Adipocyte (in vitro differentiated cells): Measurements from ENCODE around the gene BTF3L4.
"Not testable (repeated sequence)": the region's sequence is repeated elsewhere in the genome, so short reads cannot be mapped to it uniquely, and the experiment has no call there.

Experiments
- DNase-seq: peaks from one replicate; pipeline ENCODE4 v3.0.0-alpha.2; 2015; ENCODE audit warnings: low read depth
- H3K27me3 ChIP-seq: replicated peaks from 2 replicates; pipeline ENCODE4 v1.7.0; 2013; ENCODE audit warnings: mild to moderate bottlenecking, low read length, moderate library complexity; ENCODE audit not compliant: control insufficient read depth, insufficient read depth
- H3K36me3 ChIP-seq: 2 replicates; pipeline ENCODE4 v1.7.0; 2013; ENCODE audit warnings: low read length, mild to moderate bottlenecking, moderate library complexity; ENCODE audit not compliant: control insufficient read depth, insufficient read depth, severe bottlenecking
- H3K4me1 ChIP-seq: 2 replicates; pipeline ENCODE4 v1.7.0; 2013; ENCODE audit warnings: mild to moderate bottlenecking, low read length, moderate library complexity; ENCODE audit not compliant: control insufficient read depth, insufficient read depth
- H3K4me3 ChIP-seq: 2 replicates; pipeline ENCODE4 v1.7.0; 2013; ENCODE audit warnings: mild to moderate bottlenecking, low read length, moderate library complexity
- H3K9ac ChIP-seq: 2 replicates; pipeline ENCODE4 v1.7.0; 2013; ENCODE audit warnings: mild to moderate bottlenecking, low read length, moderate library complexity
- H3K9me3 ChIP-seq: 2 replicates; pipeline ENCODE4 v1.7.0; 2013; ENCODE audit warnings: mild to moderate bottlenecking, low read length, moderate library complexity; ENCODE audit not compliant: control insufficient read depth

Gene BTF3L4

GRCh38 chr1:52034050-52034384 lies 22.1 kb upstream of the BTF3L4 start:
- peak overlapping the region; percentile 95 for H3K9ac ChIP-seq
- peaks cover 4% of the 10 kb centered on the region for H3K36me3 ChIP-seq
- H3K4me3 ChIP-seq = peak overlapping the region; percentile 97
- H3K9me3 ChIP-seq = no peaks in the 10 kb centered on the region
- H3K27me3 ChIP-seq = no peaks in the 10 kb centered on the region
- no peak for DNase-seq
- peaks cover 34% of the 10 kb centered on the region for H3K4me1 ChIP-seq

GRCh38 chr1:52037402-52037814 lies 18.7 kb upstream of the BTF3L4 start:
- Histone ChIP-seq H3K27me3 (no peaks in the 10 kb centered on the region), H3K9ac (no peak overlapping the region), H3K4me3 (no peak overlapping the region), H3K4me1 (peaks cover 14% of the 10 kb centered on the region), H3K9me3 (no peaks in the 10 kb centered on the region), H3K36me3 (peaks cover 22% of the 10 kb centered on the region)
- peak; percentile 49 for DNase-seq

- Histone ChIP-seq H3K27me3 (no peaks in the 10 kb centered on the region), H3K4me3 (no peak overlapping the region), H3K36me3 (peaks cover 22% of the 10 kb centered on the region), H3K9ac (no peak overlapping the region), H3K4me1 (peaks cover 11% of the 10 kb centered on the region), H3K9me3 (no peaks in the 10 kb centered on the region)
- no peak for DNase-seq
Observed at GRCh38 chr1:52037909-52038308, 18.2 kb upstream of the BTF3L4 start.

GRCh38 chr1:52041551-52042185 lies 14.4 kb upstream of the BTF3L4 start:
- Histone ChIP-seq H3K36me3 (peaks cover 25% of the 10 kb centered on the region), H3K9me3 (no peaks in the 10 kb centered on the region), H3K27me3 (no peaks in the 10 kb centered on the region), H3K4me1 (peaks cover 6% of the 10 kb centered on the region), H3K9ac (no peak overlapping the region), H3K4me3 (no peak overlapping the region)
- no peak for DNase-seq

- H3K4me1 ChIP-seq = no peaks in the 10 kb centered on the region
- H3K27me3 ChIP-seq = no peaks in the 10 kb centered on the region
- peaks cover 4% of the 10 kb centered on the region for H3K9me3 ChIP-seq
- no peak for DNase-seq
- H3K4me3 ChIP-seq = no peak overlapping the region
- H3K36me3 ChIP-seq = peaks cover 17% of the 10 kb centered on the region
- no peak overlapping the region for H3K9ac ChIP-seq
Observed at GRCh38 chr1:52045236-52045635, 10.9 kb upstream of the BTF3L4 start.

- not testable (repeated sequence) for H3K9me3 ChIP-seq, DNase-seq, H3K4me1 ChIP-seq, H3K9ac ChIP-seq, H3K4me3 ChIP-seq, H3K27me3 ChIP-seq
- H3K36me3 ChIP-seq = peaks cover 12% of the 10 kb centered on the region
Observed at GRCh38 chr1:52045666-52046195, 10.4 kb upstream of the BTF3L4 start.

- H3K9ac ChIP-seq, H3K9me3 ChIP-seq, DNase-seq, H3K27me3 ChIP-seq, H3K4me3 ChIP-seq: not testable (repeated sequence)
- H3K4me1 ChIP-seq = peaks cover 16% of the 10 kb centered on the region
- H3K36me3 ChIP-seq = peaks cover 15% of the 10 kb centered on the region
Observed at GRCh38 chr1:52049337-52049736, 6.8 kb upstream of the BTF3L4 start.

GRCh38 chr1:52053862-52054261 lies 2.2 kb upstream of the BTF3L4 start:
- no peaks in the 10 kb centered on the region for H3K27me3 ChIP-seq
- H3K36me3 ChIP-seq = peaks cover 10% of the 10 kb centered on the region
- peak overlapping the region; percentile 97 for H3K4me3 ChIP-seq
- H3K9ac ChIP-seq = peak overlapping the region; percentile 94
- peaks cover 39% of the 10 kb centered on the region for H3K4me1 ChIP-seq
- no peaks in the 10 kb centered on the region for H3K9me3 ChIP-seq
- no peak for DNase-seq

GRCh38 chr1:52054496-52055065 lies 1.5 kb upstream of the BTF3L4 start:
- Histone ChIP-seq H3K9ac (peak overlapping the region; percentile 94), H3K36me3 (peaks cover 10% of the 10 kb centered on the region), H3K27me3 (no peaks in the 10 kb centered on the region), H3K4me1 (peaks cover 47% of the 10 kb centered on the region), H3K9me3 (no peaks in the 10 kb centered on the region), H3K4me3 (peak overlapping the region; percentile 97)
- no peak for DNase-seq

GRCh38 chr1:52055066-52055865 lies 829 bp upstream of the BTF3L4 start, which contains the start of gene TXNDC12:
Gene TXNDC12 (minus strand): TSS chr1:52055191. CDS start chr1:52055096, 95 bp downstream.
- DNase-seq = peak; percentile 96
- Histone ChIP-seq H3K27me3 (no peaks in the 10 kb centered on the region), H3K9ac (peak within 1 kb of the TSS; percentile 94), H3K9me3 (no peaks in the 10 kb centered on the region), H3K36me3 (peaks cover 15% of the 10 kb centered on the region), H3K4me1 (peaks cover 49% of the 10 kb centered on the region), H3K4me3 (peak within 1 kb of the TSS; percentile 97)

- H3K9ac ChIP-seq = peak overlapping the region; percentile 94
- peaks cover 45% of the 10 kb centered on the region for H3K4me1 ChIP-seq
- H3K27me3 ChIP-seq = no peaks in the 10 kb centered on the region
- peak overlapping the region; percentile 97 for H3K4me3 ChIP-seq
- peaks cover 20% of the 10 kb centered on the region for H3K36me3 ChIP-seq
- no peak for DNase-seq
- no peaks in the 10 kb centered on the region for H3K9me3 ChIP-seq
Observed at GRCh38 chr1:52055866-52056162, 281 bp upstream of the BTF3L4 start.
